ENCODE data around the gene IL12B.
A peak's percentile ranks its signal among the peaks of the same experiment; 100 is the strongest.

Gene IL12B

DNA sequence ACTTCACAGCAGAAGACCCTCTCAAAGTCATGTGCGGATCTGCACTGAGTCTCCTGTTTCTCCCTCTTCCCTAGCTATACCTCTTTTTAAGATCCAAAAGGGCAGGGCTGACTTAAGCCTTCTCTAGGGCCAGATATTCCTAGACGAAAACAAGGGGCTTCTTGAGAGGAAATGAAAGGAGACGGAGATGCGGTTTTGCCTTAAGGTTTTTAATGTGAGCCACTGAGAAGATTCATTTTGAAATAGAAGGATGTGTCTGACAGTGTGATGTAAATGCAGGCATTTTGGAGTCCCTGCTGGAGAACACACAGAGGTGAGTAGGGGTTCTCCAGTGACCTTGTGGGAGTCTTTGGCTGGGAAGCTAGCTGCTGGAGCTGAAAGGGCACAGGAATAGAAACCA lies 15.6 kb upstream of the IL12B start:
- no peaks in the 10 kb centered on the region for H3K27me3 ChIP-seq
- peaks cover 8 to 25% (median 16%) of the 10 kb centered on the region in 11 experiments for H3K9me3 ChIP-seq (replicated peaks in 1 of 11)
- peak overlapping the region in 2 of 11 experiments; percentile 34 to 54; a peak in 3 of 22 replicates for H3K27ac ChIP-seq
- H3K36me3 ChIP-seq = peaks cover 0 to 8% (median 0%) of the 10 kb centered on the region in 11 experiments; a peak in 2 of 22 replicates
- H3K4me1 ChIP-seq = peaks cover 0 to 55% (median 21%) of the 10 kb centered on the region in 10 experiments; a peak in 15 of 20 replicates
- 0 out of 22 replicates have a peak overlapping the region, but pooled peaks of 2 of the 11 experiments have one; percentile 6 to 17 for H3K9ac ChIP-seq
- TF ChIP-seq Cebpa-rat (IDR thresholded peaks at IDR 0.05) = no peak
- H3K4me3 ChIP-seq = no peak overlapping the region
- peak overlapping the region in 3 of 11 experiments; percentile 56 to 73 (median 60); a peak in 7 of 22 replicates for H3K4me2 ChIP-seq
- no peaks in the 10 kb centered on the region for H4K20me1 ChIP-seq

DNA sequence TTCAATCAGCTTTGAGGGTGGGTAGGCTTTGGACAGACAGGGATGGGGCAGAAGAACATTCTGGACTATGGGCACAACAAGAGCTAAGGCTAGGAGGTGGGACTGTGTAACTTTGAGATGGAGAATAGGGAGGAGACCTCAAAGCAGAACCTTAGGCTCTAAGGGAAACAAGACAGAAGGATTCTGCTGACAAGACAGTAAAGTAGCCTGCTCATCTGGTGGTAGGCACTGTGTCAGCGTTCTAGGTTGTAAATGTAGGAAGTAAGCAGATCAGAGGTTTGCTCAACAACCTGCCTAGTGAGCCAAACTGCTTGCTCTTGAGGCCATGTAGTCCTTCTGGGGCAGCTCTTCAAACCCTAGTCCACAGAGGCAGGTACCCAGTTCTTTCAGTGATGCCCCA lies 15.0 kb upstream of the IL12B start:
- H3K4me1 ChIP-seq = peaks cover 0 to 60% (median 21%) of the 10 kb centered on the region in 10 experiments; a peak in 15 of 20 replicates
- H3K27ac ChIP-seq = peak overlapping the region in 3 of 11 experiments; percentile 6 to 54 (median 34); a peak in 4 of 22 replicates
- H3K9ac ChIP-seq = 0 out of 22 replicates have a peak overlapping the region, but pooled peaks of 2 of the 11 experiments have one; percentile 6 to 17

DNA sequence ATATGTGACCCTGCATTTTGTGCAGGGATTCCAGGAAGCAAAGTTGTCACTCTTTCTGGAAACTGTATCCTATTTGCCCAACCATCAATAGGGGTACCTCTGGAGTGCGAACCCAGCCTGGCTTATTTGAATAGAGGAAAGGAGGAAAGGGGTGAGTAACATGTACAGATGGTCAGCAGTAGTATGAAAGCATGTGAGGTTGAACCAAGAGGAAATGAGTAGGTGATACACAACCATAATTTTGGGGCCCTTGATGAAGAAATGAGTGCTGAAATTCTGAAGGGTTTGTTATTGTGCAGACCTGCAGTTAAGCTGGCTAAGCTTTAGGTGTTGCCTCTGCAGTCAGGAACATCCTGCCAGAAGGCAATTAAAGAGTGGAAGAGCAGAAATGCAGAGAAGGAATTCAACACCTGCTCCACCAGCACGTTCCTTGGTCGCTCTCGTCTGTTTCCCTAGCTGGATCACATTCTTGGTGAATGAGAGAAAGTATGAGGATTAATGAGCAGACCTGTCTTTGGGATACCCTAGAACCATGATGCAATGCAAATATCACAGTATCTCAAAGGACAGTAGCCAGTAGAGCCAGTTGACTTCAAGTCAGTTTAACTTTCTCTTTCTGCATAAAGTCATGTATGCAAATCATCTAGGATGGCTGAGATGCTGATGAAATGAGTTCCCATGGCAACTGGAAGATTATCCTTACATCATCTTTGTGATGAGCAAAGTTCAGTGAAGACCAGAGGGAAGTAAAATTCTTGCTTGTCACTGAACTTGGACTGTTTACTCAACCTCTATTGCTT lies 13.2 kb upstream of the IL12B start:
- Histone ChIP-seq H3K4me2 (peak overlapping the region in 5 of 11 experiments; percentile 11 to 73 (median 55); a peak in 6 of 22 replicates), H4K20me1 (no peaks in the 10 kb centered on the region), H3K27ac (peak overlapping the region in 3 of 11 experiments; percentile 10 to 61 (median 33); a peak in 5 of 22 replicates), H3K4me3 (no peak overlapping the region), H3K4me1 (peaks cover 0 to 73% (median 20%) of the 10 kb centered on the region in 10 experiments; a peak in 14 of 20 replicates), H3K27me3 (no peaks in the 10 kb centered on the region), H3K9ac (no peak overlapping the region), H3K36me3 (peaks cover 0 to 8% (median 0%) of the 10 kb centered on the region in 11 experiments; a peak in 2 of 22 replicates), H3K9me3 (replicated peaks in 1 of 11) (peaks cover 8 to 25% (median 16%) of the 10 kb centered on the region in 11 experiments)
- no peak for TF ChIP-seq Cebpa-rat (IDR thresholded peaks at IDR 0.05)

More for the DNA sequence above, 15.0 kb upstream of the IL12B start:
- Histone ChIP-seq H4K20me1 (no peaks in the 10 kb centered on the region), H3K36me3 (peaks cover 0 to 8% (median 0%) of the 10 kb centered on the region in 11 experiments; a peak in 2 of 22 replicates), H3K4me2 (peak overlapping the region in 3 of 11 experiments; percentile 56 to 73 (median 60); a peak in 7 of 22 replicates), H3K9me3 (replicated peaks in 1 of 11) (peaks cover 8 to 25% (median 16%) of the 10 kb centered on the region in 11 experiments), H3K4me3 (no peak overlapping the region), H3K27me3 (no peaks in the 10 kb centered on the region)
- no peak for TF ChIP-seq Cebpa-rat (IDR thresholded peaks at IDR 0.05)

DNA sequence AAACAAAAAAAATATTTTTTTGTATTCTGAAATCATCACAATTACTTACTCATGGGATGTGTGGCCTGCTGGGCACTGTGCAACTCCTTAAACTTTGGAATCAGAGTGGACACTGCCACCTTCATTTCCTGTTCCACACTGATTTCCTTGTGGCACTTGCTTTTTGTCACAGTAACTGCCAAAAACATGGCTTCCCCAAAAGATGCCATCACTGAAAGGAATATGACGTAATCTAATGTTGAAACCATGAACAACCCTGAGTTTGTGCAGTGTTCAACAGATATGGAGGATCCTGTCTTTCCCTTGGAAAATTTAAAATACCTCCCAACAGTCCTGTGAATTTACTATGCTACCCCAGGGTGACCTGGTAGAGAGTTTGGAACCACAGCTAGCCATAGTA lies 12.6 kb upstream of the IL12B start:
- no peak overlapping the region for H3K9ac ChIP-seq
- no peaks in the 10 kb centered on the region for H4K20me1 ChIP-seq
- H3K27ac ChIP-seq = peak overlapping the region in 3 of 11 experiments; percentile 10 to 61 (median 20); a peak in 1 of 22 replicates
- H3K4me1 ChIP-seq = peaks cover 2 to 80% (median 27%) of the 10 kb centered on the region in 10 experiments
- peaks cover 0 to 8% (median 0%) of the 10 kb centered on the region in 11 experiments; a peak in 2 of 22 replicates for H3K36me3 ChIP-seq
- H3K4me2 ChIP-seq = peak overlapping the region in 5 of 11 experiments; percentile 10 to 64 (median 19); a peak in 4 of 22 replicates
- no peaks in the 10 kb centered on the region for H3K27me3 ChIP-seq
- H3K4me3 ChIP-seq = no peak overlapping the region
- H3K9me3 ChIP-seq (replicated peaks in 1 of 11) = peaks cover 8 to 25% (median 16%) of the 10 kb centered on the region in 11 experiments
- TF ChIP-seq Cebpa-rat (IDR thresholded peaks at IDR 0.05) = no peak

DNA sequence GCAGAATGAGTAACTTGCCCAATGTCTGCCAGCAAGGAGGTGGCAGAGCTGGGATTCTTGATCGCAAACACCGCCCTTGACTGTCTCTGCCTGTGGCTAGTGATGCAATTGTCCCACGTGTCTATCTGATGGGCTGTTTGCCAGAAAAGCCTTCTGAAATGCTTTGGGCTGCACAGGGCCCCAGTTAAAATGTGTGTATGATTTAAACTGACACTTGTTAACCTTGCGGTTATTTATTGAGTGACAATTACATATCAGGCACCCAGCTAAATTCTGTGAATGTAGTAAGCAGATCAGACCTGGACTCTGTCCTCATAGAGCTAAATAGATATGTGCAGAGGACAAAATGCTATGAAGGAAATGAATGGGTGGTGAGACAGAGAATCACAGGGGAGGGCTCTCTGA lies 11.6 kb upstream of the IL12B start:
- TF ChIP-seq Cebpa-rat (IDR thresholded peaks at IDR 0.05) = peak in 5 of 11 experiments; percentile 22 to 62 (median 45); a peak in 5 of 22 replicates
- peak overlapping the region in 7 of 11 experiments; percentile 2 to 68 (median 41); a peak in 11 of 22 replicates for H3K4me2 ChIP-seq
- no peaks in the 10 kb centered on the region for H3K27me3 ChIP-seq
- no peak overlapping the region for H3K4me3 ChIP-seq
- H4K20me1 ChIP-seq = no peaks in the 10 kb centered on the region
- H3K27ac ChIP-seq = peak overlapping the region in 4 of 11 experiments; percentile 4 to 61 (median 13); a peak in 6 of 22 replicates
- peaks cover 8 to 25% (median 16%) of the 10 kb centered on the region in 11 experiments for H3K9me3 ChIP-seq (replicated peaks in 1 of 11)
- peak overlapping the region in 1 of 11 experiments; percentile 29; a peak in 1 of 22 replicates for H3K9ac ChIP-seq
- peaks cover 0 to 8% (median 0%) of the 10 kb centered on the region in 11 experiments; a peak in 2 of 22 replicates for H3K36me3 ChIP-seq
- H3K4me1 ChIP-seq = peaks cover 11 to 89% (median 36%) of the 10 kb centered on the region in 10 experiments

DNA sequence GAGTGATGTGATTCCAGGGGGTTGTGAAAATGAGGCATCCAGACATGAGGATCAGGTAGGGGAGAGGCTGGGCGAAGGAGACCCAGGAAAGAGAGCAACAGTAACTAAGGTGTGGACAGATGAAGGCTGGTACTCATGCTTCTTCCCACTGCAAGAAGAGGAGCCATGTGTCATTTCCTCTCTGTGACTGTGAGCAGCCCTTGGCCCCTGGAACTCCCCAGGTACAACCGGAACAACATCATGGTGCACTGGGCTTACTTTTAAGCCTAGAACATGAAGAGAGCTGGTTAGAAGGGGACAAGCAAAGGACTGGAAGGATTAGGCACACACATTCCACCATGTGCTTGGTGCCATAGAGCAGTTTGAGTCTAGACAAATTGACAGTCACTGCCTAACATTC lies 10.9 kb upstream of the IL12B start:
- Histone ChIP-seq H3K4me3 (no peak overlapping the region), H3K27me3 (no peaks in the 10 kb centered on the region), H3K27ac (peak overlapping the region in 4 of 11 experiments; percentile 4 to 61 (median 13); a peak in 7 of 22 replicates), H3K4me1 (peaks cover 16 to 94% (median 44%) of the 10 kb centered on the region in 10 experiments), H4K20me1 (no peaks in the 10 kb centered on the region), H3K9me3 (replicated peaks in 1 of 11) (peaks cover 8 to 25% (median 16%) of the 10 kb centered on the region in 11 experiments), H3K36me3 (peaks cover 0 to 8% (median 0%) of the 10 kb centered on the region in 11 experiments; a peak in 2 of 22 replicates), H3K9ac (no peak overlapping the region; a peak in 1 of 22 replicates), H3K4me2 (peak overlapping the region in 6 of 11 experiments; percentile 12 to 68 (median 48); a peak in 9 of 22 replicates)
- no peak for TF ChIP-seq Cebpa-rat (IDR thresholded peaks at IDR 0.05)

DNA sequence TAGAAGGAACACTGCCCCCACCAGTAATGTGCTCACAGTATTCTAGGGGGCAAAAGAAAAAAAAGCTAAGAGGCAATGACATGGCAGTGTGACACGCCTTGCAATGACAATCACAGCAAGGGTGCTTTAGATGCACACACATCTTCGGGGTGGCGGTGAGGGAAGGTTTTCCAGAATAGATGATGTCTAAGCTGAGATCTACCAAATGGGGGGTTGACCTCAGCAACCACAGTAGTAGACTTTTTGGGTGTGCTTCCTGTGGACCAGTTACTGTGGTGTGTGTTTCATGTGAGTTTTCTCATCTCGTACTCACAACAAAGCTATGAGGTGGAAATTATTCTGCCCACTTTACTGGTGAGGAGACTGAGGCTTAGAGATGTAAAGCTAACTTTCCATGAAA lies 10.2 kb upstream of the IL12B start:
- peak overlapping the region in 4 of 11 experiments; percentile 41 to 68 (median 60); a peak in 5 of 22 replicates for H3K4me2 ChIP-seq
- no peak overlapping the region for H3K4me3 ChIP-seq
- no peak overlapping the region for H3K9ac ChIP-seq
- H3K9me3 ChIP-seq (replicated peaks in 1 of 11) = peaks cover 8 to 25% (median 16%) of the 10 kb centered on the region in 11 experiments
- TF ChIP-seq Cebpa-rat (IDR thresholded peaks at IDR 0.05) = no peak
- peaks cover 0 to 8% (median 0%) of the 10 kb centered on the region in 11 experiments; a peak in 2 of 22 replicates for H3K36me3 ChIP-seq
- H4K20me1 ChIP-seq = no peaks in the 10 kb centered on the region
- H3K27ac ChIP-seq = no peak overlapping the region
- no peaks in the 10 kb centered on the region for H3K27me3 ChIP-seq
- peaks cover 16 to 94% (median 50%) of the 10 kb centered on the region in 10 experiments for H3K4me1 ChIP-seq

DNA sequence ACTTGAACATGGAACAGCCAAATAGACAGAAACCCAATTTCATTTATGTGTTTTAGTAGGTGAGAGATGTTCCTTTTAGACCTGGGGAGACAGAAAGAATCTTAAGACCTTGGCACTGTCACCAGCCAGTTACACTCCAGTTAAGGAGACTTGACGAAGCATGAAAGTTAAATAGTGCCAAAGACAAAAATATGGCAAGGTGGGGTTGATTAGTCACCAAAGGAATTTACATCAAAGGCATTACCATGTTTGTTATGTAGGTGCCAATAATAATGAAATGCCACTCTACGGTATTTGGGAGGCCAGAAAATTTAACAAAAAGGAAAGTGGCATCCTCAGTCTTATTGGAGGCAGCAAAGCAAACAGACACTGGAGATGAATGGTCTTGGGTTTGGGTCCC lies 9.2 kb upstream of the IL12B start:
- peak overlapping the region in 3 of 11 experiments; percentile 80 to 88 (median 86); a peak in 3 of 22 replicates for H3K27ac ChIP-seq
- peaks cover 16 to 94% (median 56%) of the 10 kb centered on the region in 10 experiments for H3K4me1 ChIP-seq
- H3K27me3 ChIP-seq = no peaks in the 10 kb centered on the region
- no peaks in the 10 kb centered on the region for H4K20me1 ChIP-seq
- TF ChIP-seq Cebpa-rat (IDR thresholded peaks at IDR 0.05) = no peak
- H3K4me3 ChIP-seq = no peak overlapping the region
- H3K36me3 ChIP-seq = peaks cover 0 to 6% (median 0%) of the 10 kb centered on the region in 11 experiments; a peak in 2 of 22 replicates
- H3K9me3 ChIP-seq (replicated peaks in 1 of 11) = peaks cover 5 to 19% (median 11%) of the 10 kb centered on the region in 11 experiments
- peak overlapping the region in 1 of 11 experiments; percentile 81; a peak in 1 of 22 replicates for H3K4me2 ChIP-seq
- no peak overlapping the region for H3K9ac ChIP-seq
